BE2C (cell line): Measurements from ENCODE around the gene DNAH12.

Experiments used
- DNase-seq: peaks from one replicate; pipeline ENCODE4 v3.0.0-alpha.2; 2020
- H3K27me3 ChIP-seq: fragments of 250-450 bp; sonication (Bioruptor Pico); 2 replicates; pipeline ENCODE4 v1.5.1; 2020; ENCODE audit warnings: mild to moderate bottlenecking
- H3K36me3 ChIP-seq: fragments of 250-450 bp; sonication (Bioruptor Pico); 2 replicates; pipeline ENCODE4 v1.5.1; 2020; ENCODE audit warnings: mild to moderate bottlenecking
- H3K4me1 ChIP-seq: fragments of 250-450 bp; sonication (Bioruptor Pico); 2 replicates; pipeline ENCODE4 v1.5.1; 2020
- H3K4me3 ChIP-seq: 2 replicates; pipeline ENCODE4 v1.5.1; 2011; ENCODE audit warnings: low read depth, low read length
- H3K9me3 ChIP-seq: fragments of 250-450 bp; sonication (Bioruptor Pico); 2 replicates; pipeline ENCODE4 v1.5.1; 2020
- CTCF ChIP-seq: IDR thresholded peaks from 2 replicates; pipeline ENCODE4 v1.5.1; 2012; ENCODE audit warnings: mild to moderate bottlenecking, low read depth, low read length

Gene DNAH12

GRCh38 chr3:57288403-57288802 lies 255.7 kb downstream of the DNAH12 start:
- no peaks in the 10 kb centered on the region for H3K4me1 ChIP-seq
- no peaks in the 10 kb centered on the region for H3K36me3 ChIP-seq
- DNase-seq, result no peak
- TF ChIP-seq CTCF, result no peak
- no peak overlapping the region for H3K4me3 ChIP-seq
- no peaks in the 10 kb centered on the region; the same call in 1 of the 2 replicates for H3K27me3 ChIP-seq
- H3K9me3 ChIP-seq, result no peaks in the 10 kb centered on the region

- H3K4me3 ChIP-seq, result no peak overlapping the region
- TF ChIP-seq CTCF, result no peak
- no peak for DNase-seq
These were observed 256.9 kb downstream of the DNAH12 start for GRCh38 chr3:57287205-57287604.

GRCh38 chr3:57283334-57283733 lies 260.8 kb downstream of the DNAH12 start:
- H3K4me3 ChIP-seq, result no peak overlapping the region
- no peak for DNase-seq
- no peaks in the 10 kb centered on the region for H3K36me3 ChIP-seq
- H3K9me3 ChIP-seq, result no peaks in the 10 kb centered on the region
- no peaks in the 10 kb centered on the region for H3K27me3 ChIP-seq
- no peaks in the 10 kb centered on the region for H3K4me1 ChIP-seq
- no peak for TF ChIP-seq CTCF

More at GRCh38 chr3:57287205-57287604, 256.9 kb downstream of the DNAH12 start:
- Histone ChIP-seq H3K4me1 (no peaks in the 10 kb centered on the region), H3K36me3 (no peaks in the 10 kb centered on the region), H3K27me3 (no peaks in the 10 kb centered on the region; the same call in 1 of the 2 replicates), H3K9me3 (no peaks in the 10 kb centered on the region)

GRCh38 chr3:57281715-57282114 lies 262.4 kb downstream of the DNAH12 start:
- Histone ChIP-seq H3K27me3 (no peaks in the 10 kb centered on the region), H3K4me3 (no peak overlapping the region), H3K9me3 (no peaks in the 10 kb centered on the region), H3K4me1 (no peaks in the 10 kb centered on the region), H3K36me3 (no peaks in the 10 kb centered on the region)
- DNase-seq, result no peak
- TF ChIP-seq CTCF, result no peak

DNA sequence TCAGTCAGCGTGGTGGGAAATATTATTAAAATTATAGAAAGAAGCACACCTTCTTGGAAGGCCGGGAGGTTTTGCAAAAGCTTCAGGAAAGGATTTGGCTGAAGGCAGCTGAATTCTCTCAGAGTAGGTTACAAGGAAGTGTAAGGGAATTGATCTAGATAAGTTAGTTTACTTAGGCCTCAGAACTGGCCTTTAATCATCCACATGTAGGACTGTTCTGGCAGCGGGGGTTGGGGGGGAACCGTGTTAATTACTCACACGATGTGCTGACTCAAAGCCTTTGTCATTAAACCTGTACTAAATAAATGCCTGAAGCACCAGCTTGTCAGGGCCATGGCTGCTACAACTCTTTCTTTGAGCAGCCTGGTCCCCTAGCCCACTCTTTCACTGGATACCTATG lies 264.5 kb downstream of the DNAH12 start:
- no peak for DNase-seq
- Histone ChIP-seq H3K9me3 (no peaks in the 10 kb centered on the region), H3K27me3 (no peaks in the 10 kb centered on the region), H3K36me3 (no peaks in the 10 kb centered on the region), H3K4me3 (no peak overlapping the region), H3K4me1 (no peaks in the 10 kb centered on the region)
- TF ChIP-seq CTCF, result no peak

- no peaks in the 10 kb centered on the region for H3K27me3 ChIP-seq
These were observed 265.9 kb downstream of the DNAH12 start for GRCh38 chr3:57278237-57278636.

More at GRCh38 chr3:57278237-57278636, 265.9 kb downstream of the DNAH12 start:
- TF ChIP-seq CTCF, result no peak
- no peaks in the 10 kb centered on the region for H3K9me3 ChIP-seq
- DNase-seq, result no peak
- H3K36me3 ChIP-seq, result no peaks in the 10 kb centered on the region
- no peaks in the 10 kb centered on the region for H3K4me1 ChIP-seq
- no peak overlapping the region for H3K4me3 ChIP-seq
